OCI-M2 (cell line): ENCODE data around the gene BCAS1.
"Not testable (repeated sequence)": the region's sequence is repeated elsewhere in the genome, so short reads cannot be mapped to it uniquely, and the experiment has no call there.

ENCODE experiments used
- DNase-seq: peaks from one replicate; lab custom pipeline; 2025; ENCODE audit not compliant: unreplicated experiment; lab: John Stamatoyannopoulos, UW

BCAS1 gene

DNA sequence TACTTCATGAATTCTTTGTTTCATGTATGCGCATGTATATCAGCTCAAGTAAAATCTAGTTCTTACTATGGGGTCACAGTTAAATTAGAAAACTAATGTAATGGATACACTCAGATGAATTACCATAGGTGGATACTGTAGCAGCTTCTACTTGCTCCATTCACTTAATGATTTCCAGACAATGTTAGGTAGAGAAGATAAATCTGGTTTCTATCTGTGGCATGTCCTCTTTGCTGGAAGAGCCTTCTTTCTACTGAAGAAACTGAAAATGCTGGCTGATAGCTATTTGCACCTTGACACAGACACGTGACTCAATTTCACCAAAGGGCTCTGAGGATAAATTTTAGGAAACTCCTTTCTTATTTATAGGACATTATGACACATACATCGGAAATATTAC is 49.5 kb downstream of the BCAS1 start:
- DNase-seq = no peak

DNA sequence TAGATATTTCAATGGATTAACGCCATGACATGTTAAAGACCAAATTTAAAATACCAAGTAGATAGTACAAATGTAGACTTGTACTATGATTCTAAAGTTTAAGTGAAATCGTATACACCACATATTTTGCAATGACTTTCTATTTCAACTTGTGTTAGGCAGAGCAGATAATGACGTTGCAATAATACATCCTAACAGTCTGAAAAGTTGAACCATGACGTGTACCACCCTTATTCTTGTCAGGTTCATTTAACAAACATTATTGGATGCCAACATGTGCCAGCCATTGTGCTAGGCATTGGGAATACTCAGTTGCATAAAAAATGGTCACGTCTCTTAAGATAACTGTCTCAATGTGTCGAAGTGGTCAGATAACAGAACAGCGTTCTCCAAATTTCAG is 50.0 kb downstream of the BCAS1 start:
- DNase-seq = no peak

DNA sequence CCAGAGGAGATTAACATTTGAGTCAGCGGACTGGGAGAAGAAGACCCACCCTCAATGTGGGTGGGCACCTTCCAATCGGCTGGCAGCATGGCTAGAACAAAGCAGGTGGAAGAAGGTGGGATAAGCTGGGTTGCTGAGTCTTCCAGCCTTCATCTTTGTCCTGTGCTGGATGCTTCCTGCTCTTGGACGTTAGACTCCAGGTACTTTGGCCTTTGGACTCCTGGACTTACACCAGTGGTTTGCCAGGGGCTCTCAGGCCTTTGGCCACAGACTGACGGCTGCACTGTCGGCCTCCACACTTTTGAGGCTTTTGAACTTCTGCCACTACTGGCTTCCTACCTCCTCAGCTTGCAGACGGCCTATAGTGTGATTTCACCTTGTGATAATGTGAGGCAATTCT is 50.8 kb downstream of the BCAS1 start:
- no peak for DNase-seq

DNA sequence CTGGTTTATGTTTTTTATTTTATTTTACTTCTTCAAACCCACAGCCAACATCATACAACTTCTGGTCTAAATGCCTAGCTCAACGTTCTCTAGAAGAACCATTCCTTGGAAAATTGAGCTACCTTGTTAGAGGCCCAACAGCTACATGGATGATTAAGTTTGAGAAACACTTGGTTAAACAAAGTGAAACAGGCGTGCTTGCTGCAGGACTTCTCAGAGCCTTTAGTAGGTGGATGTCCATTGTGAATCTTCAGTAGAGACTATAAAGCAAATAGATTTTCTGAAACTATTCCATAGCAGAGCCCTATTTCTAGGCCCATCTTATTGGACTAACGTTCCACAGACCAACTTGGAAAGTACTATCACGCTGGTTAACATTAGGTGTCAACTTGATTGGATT is 51.3 kb downstream of the BCAS1 start:
- no peak for DNase-seq

DNA sequence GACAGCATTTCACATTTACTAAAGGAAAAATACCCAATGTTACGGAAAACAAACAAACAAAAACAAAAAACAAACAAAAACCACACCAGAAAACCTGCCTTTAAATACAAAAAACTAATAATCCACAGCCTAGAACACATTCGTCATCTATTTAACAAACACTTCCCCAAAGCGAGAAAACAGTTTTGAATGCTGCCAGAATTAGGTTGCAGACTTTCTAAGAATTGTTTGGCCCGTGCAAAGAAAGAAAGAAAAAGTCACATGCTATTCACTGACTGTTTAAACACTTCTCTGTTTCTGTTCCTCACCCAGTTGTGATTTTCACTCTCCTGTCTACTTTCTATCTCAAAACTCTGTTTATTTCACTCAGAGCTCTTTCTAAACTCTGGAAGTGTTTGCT is 52.5 kb downstream of the BCAS1 start:
- no peak for DNase-seq

DNA sequence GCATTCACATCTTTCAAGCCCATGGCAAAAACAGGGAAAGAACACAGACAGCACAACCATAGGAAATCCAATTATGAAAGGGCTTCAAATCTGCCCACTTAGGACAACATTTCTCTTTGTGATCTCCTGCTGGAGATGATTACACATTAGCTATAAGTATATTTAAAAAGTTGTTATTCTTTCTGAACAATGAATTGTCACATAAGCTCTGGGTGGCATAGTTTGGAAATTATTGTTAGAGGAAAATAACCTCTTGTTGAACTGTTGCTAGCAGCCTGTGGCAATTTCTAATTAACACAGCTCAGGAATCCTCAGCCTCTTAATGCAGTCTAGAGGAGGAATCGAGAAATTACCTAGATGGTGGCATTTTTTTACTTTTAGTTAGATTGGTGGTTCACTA is 54.9 kb downstream of the BCAS1 start:
- DNase-seq = no peak

DNA sequence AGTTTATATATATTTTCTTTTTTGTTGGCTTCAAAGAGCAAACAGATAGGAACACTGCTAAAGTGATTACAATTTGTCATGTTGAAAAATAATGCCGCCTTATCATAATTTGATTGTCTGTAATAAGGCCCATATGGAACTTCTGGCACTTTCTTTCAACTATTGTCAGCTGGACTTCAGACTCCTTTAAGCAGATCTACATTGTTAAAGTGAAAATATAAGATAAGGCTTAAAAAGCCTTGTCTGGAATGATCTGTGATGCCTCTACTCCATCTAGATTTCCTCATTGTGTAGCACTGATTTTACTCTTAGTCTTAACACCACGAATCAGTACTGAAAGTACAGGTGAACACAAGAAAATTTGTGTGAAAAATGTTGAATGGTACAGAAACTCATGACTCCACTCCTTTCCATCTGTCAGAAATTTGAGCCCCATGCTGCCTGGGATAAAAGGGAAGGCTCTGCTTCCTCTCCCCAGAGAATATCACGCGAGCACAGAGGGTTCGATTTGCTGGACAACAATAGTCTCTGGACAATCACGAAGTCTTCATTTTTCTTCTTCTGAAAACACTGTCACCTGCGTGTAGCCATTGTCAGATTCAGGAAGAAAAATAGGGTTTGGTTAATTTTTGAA is 56.0 kb downstream of the BCAS1 start:
- no peak for DNase-seq

DNA sequence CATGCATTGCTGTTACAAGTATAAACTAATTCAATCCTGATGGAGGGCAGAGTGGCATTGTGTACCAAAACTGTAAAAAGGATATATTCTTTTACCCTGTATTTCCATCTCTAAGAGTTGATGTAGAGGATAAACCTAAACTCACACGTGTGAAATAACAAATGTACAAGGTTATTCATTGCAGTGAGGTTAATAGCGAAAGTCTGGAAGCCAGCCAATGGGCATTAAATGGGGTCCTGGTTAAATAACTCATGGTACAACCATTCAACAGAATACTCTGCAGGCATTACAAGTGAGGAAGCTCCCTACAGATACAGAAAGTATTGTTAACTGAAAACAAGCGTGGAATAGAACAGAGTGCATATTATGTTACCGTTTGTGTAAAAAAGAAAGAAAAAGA is 56.9 kb downstream of the BCAS1 start:
- DNase-seq = no peak

DNA sequence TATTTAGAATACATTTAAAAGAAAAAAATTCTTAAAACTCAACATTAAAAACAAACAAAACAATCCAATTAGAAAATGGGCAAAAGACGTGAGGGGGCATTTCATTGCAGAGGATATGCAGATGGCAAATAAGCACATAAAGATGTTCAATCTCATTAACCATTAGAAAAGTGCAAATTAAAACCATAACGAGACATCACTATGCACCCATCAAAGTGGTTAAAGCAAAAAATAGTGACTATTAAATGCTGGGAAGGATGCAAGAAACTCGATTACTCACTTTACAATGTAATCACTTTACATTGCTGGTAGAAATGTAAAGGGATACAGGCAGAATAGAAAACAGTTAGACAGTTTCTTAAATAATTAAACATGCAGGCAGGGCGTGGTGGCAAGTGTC is 59.0 kb downstream of the BCAS1 start:
- DNase-seq = no peak

DNA sequence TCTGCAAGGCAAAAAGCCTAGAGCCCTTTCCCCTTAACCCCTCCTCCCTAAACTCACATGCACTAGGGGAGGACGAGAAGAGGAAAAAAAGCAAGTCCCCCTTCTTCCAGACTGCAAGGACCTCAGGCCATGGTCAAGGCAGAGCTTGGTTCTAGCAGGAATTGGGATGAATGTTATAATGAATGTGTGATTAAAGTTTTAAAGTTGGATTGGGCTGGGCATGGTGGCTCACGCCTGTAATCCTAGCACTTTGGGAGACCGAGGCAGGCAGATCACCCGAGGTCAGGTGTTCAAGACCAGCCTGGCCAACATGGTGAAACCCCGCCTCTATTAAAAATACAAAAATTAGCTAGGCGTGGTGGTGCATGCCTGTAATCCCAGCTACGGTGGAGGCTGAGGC is 64.2 kb downstream of the BCAS1 start:
- DNase-seq = not testable (repeated sequence)

DNA sequence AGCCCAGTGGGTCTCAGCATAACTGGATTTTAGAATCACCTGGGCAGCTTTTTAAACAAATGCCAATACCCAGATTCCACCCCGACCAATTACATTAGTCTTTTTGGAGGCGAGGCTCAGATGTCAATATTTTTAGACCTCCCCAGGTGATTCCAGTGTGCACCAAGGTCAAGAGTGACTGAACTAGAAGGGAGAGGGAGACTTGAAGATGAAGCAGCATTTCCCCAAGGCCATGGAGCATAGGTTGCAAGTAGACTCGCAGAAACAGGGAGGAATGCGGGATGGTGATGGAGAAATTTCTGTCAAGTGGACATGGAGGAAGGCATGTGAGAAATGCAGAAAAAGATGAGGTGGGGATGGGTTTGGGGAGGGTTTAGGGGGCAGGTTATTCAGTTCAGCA is 64.9 kb downstream of the BCAS1 start:
- DNase-seq = no peak

DNA sequence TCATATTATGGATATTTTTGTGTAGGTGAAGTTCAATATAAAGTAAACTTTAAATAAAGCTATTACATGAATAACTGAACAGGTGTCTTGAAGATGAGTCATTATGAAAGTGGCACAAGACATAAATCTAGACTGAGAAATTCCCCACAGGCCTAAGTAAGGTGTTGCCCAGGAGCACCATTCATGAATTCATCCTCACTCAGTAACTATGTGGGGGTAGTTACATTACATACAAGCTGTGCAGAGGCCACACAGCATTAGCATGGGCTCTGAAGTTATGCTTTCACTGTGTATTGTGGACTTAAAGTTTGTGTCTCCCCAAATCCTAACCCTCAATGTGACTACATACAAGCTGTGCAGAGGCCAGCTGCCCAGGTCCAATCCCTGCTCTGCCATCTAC is 65.9 kb downstream of the BCAS1 start:
- DNase-seq = no peak

DNA sequence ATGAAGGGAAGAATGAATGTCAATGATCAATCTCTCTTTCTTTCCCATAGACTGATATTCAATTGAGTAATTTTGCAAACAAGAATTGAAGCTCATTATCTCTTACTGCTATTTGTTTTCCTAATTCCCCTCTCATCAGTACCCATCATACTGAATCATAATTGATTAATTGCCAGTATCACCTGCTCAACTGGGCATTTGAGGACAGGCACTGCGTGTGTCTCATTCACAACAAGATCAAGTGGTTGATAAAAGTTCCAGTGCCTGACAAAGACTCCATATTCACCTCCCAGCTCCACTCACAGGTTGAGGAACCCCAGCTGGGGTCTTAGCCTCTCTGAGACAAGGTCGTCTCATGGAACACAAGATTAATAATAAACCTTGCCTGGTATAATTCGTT is 67.7 kb downstream of the BCAS1 start:
- no peak for DNase-seq

DNA sequence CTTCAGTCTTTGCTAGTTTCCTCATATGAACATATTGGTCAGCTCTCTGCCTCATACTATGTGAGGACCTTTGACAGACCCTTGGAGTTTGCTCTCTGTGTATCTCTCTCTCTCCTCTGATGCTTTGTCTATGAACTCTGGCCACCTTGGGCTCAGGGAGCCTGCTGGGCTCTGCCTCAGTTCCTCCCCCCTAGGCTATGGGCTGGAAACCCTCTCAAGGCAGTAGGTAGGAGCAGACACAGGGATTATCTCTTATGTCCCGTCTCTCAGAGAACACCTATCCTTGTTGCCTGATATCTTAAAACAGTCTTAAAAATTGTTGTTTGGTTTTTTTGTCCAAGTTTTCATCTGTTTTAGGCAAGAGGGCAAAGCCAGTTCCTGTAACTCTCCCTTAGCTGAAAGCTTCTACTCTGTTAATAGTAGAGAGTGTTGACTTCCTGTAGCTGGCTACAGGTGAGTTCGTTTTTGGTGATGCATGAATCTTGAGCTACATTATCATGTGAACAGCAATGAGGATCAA is 68.3 kb downstream of the BCAS1 start:
- no peak for DNase-seq

DNA sequence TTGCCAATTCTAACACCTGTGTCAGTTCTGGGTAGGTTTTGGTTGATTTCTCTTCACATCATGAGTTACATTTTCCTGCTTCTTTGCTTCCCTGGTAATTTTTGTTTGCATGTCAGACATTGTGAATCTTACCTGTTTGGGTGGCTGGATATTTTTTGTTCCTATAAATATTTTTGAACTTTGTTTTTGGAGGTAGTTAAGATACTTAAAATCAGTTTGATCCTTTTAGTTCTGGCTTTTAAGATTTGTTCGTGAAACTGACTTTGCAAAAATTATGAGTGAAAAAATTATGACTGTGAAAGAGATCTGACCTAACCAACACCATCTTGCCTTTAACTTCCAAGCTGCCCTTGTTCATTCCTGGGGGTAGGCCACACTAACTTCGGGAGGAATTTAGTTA is 69.5 kb downstream of the BCAS1 start:
- DNase-seq = no peak

DNA sequence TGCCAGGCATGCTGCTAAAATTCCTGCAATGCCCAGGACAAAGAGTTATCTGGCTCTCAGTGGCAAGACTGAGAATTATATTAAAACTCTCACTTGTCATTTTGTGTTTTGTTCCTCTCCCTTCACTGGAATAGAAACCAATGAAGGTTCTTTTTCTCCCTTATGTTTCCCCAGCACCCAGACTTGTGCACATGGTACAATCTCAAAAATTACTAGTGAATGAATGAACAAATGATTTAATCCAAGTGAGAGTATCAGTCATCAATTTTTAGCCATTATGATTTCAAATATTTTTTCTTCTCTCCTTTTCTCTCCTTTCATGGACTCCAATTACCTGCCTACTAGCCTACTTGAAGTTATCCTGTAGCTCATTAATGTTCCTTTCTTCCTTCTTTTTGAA is 70.1 kb downstream of the BCAS1 start:
- no peak for DNase-seq

DNA sequence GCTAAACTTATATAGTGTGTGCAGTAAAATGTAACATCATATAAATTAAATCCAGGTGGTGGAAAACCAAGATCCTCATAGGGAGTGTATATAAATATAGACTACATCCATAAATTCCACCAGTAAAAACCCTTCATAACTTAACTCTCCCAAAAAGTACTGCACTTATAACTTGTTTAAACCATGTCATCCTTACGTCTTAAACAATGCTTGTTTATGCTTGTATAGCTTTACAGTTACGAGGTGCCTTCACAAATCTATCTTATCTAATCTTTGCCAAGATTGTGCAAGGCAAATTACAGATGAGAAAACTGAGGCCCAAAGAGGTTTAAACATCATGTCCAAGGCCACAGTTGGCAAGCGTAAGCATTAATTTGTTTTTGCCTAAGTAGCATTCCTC is 71.3 kb downstream of the BCAS1 start:
- DNase-seq = no peak

DNA sequence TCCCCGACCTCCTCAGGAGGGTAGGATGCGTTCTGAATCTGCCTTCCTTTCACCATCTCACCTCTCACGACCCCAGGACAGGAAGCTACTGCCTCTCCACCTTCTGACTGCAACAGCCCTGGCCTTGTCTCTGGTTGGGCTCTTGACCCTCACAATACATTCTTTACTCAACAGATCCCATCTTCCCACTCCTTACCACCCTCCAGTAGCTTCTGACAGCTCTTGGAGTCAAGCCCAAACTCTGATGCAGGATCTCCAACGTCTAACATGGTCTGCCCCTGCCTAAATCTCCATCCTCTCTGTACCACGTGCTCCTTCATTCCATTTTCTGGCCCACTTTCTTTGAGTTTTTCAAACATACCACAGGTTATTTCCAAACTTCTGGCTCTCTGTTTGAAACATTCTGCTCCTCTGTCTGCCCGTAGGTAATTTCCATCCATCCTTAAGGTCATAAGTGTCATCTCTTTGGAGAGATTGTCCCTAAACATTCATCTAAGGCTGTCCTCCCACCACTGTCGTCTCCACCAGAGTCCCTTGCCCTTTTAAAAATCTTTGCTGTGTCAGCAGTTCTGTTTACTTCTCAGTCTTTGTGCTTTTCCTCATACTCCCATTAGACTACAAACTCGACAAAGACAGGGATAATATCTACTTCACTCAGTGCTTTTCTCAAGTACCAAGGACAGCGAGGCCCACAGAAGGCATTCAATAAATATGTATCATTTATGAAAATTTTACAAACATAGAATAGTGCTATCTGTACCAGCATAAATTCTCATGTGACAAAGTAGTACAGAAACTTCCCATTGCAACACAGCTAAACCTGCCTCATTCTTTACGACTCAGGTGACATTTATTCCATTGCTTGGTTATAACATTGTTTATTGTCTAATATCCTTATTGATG is 73.6 kb downstream of the BCAS1 start:
- DNase-seq = no peak

DNA sequence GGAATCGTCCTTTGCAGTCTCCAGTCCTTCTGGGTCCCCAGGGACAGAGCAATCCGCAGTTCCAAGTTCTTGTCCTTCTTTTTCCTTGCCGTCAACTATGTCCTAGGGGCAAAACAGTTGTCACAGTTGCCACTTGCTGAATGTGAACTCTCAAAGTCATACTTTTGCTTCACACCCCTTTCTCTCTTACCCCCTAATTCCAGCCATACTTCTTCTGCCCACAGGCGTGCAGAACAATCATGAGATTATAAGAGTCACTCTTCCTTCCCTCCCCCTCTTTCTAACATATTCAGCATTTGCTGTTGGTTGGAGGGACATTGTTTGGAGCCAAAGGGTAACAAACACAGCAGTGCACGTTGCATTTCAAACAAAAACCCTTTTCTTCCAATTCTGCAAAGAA is 74.4 kb downstream of the BCAS1 start:
- no peak for DNase-seq

DNA sequence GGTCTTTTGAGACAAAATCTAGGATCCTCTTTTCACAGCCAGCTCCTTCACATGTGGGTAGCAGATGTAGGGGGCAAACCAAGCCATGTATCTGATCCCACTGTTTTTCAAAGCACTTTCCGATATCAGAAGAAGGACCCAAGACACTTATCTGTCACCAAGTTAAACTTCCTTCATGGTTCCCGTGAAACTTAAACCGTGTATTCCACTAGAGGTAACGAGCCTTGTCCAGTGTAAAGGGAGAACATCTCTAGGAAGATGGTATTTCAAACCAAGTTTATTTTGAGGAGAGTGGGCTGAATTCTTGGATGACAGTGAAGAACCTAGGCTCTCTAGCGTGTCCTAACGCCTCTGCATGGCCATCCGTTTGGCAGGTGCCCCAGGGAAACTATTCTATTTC is 76.3 kb downstream of the BCAS1 start:
- no peak for DNase-seq

DNA sequence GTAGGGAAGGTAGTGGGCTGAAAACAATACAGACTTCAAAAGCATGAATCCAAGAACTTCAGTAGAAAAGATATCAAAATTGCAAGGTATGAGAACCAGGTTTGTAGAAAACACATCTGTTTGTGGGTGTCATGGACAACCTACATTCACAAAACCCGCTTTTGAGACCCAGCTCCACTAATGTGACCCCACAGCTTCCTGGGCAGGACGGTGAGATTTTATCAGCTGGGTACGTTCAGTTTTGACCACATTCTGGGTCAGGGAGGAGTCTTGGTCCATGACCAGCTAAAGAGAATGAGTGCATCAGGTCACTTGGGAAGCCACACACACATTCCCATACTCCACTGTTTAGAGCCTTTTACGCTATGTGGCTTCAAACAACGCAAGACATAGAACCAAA is 77.1 kb downstream of the BCAS1 start:
- no peak for DNase-seq

DNA sequence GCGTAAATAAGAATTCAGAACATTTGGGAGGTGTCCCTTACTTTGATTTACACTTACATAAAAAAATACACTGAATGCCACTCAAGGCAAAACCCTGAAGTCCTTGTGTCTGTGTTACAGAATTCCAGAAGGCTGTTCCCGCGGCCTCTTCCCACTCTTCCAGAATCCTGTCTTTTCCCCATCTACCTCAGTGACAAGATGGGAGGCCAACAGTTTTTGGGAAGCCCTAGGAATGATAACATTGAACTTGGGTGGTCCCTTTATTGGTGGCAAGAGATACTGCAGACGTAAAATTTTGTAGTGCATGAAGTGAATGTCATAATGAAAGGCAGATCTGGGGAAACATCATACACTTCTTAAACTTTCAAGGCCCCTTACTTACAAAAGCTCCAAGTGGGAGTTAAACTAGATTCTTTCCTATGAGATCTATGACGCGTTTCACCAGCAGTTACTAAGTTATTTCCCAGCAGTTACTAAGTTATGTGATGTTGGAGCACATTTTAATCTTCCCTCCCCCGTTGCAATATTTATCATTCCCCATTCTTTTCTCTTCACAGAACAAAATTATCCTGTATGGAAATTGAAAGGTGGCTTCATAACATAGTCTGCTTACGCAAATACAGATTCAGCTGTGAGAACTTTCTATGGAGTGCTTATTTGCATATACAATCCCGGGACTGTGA is 79.5 kb downstream of the BCAS1 start:
- no peak for DNase-seq
